NCI-H2107 treated with DMSO at 0.1 percent for 48 hours (cell line): ENCODE results near the gene PAK1IP1.
"Not testable (repeated sequence)": the region's sequence is repeated elsewhere in the genome, so short reads cannot be mapped to it uniquely, and the experiment has no call there.

Experiments
- DNase-seq: peaks from one replicate; lab custom pipeline; 2025; ENCODE audit not compliant: unreplicated experiment; lab: John Stamatoyannopoulos, UW

Gene PAK1IP1

GRCh38 chr6:10692965-10693538, 1.7 kb upstream of the PAK1IP1 start:
- DNase-seq = no peak

- DNase-seq = no peak
Measured at GRCh38 chr6:10695086-10695657, 400 bp downstream of the PAK1IP1 start.

- no peak for DNase-seq
Measured at GRCh38 chr6:10696655-10697054, 1.9 kb downstream of the PAK1IP1 start.

GRCh38 chr6:10713962-10714361, 19.2 kb downstream of the PAK1IP1 start:
- no peak for DNase-seq

- no peak for DNase-seq
Measured at GRCh38 chr6:10719296-10719963, 24.7 kb downstream of the PAK1IP1 start.

- no peak for DNase-seq
Measured at GRCh38 chr6:10719964-10720264, 25.1 kb downstream of the PAK1IP1 start.

GRCh38 chr6:10720265-10720959, 25.6 kb downstream of the PAK1IP1 start:
- DNase-seq = no peak

GRCh38 chr6:10720960-10721849, 26.4 kb downstream of the PAK1IP1 start:
- DNase-seq = not testable (repeated sequence)

GRCh38 chr6:10721850-10722569, 27.2 kb downstream of the PAK1IP1 start:
- DNase-seq = no peak

- no peak for DNase-seq
Measured at GRCh38 chr6:10722570-10722819, 27.7 kb downstream of the PAK1IP1 start.

GRCh38 chr6:10722820-10723566, 28.2 kb downstream of the PAK1IP1 start, which contains the start of gene TMEM14C:
TSS of gene TMEM14C (plus strand) at chr6:10723070. CDS start at chr6:10724614, 1,544 bp downstream.
- peak; percentile 87 for DNase-seq

- DNase-seq = no peak
Measured at GRCh38 chr6:10723567-10723881, 28.8 kb downstream of the PAK1IP1 start.

GRCh38 chr6:10725044-10725443, 30.3 kb downstream of the PAK1IP1 start:
- DNase-seq = no peak

- DNase-seq = no peak
Measured at GRCh38 chr6:10725716-10726115, 30.9 kb downstream of the PAK1IP1 start.

GRCh38 chr6:10730254-10730653, 35.5 kb downstream of the PAK1IP1 start:
- DNase-seq = no peak

- DNase-seq = no peak
Measured at GRCh38 chr6:10733151-10733715, 38.5 kb downstream of the PAK1IP1 start.

GRCh38 chr6:10733863-10734262, 39.1 kb downstream of the PAK1IP1 start:
- no peak for DNase-seq

GRCh38 chr6:10736731-10737130, 42.0 kb downstream of the PAK1IP1 start:
- DNase-seq = no peak

- DNase-seq = no peak
Measured at GRCh38 chr6:10740061-10740460, 45.3 kb downstream of the PAK1IP1 start.

GRCh38 chr6:10741643-10742042, 46.9 kb downstream of the PAK1IP1 start:
- not testable (repeated sequence) for DNase-seq
